ENCODE data around the gene MUCL3. TPM values are rescaled to one million over a fixed set of nuclear protein-coding genes. Genes with fewer than 3 reads are reported as not detected.

Gene MUCL3
- total RNA-seq, 1 experiment from 2014 or later, result 0.15 TPM

GRCh38 chr6:30891450-30891723 lies 49.4 kb upstream of the MUCL3 start:
- H3K9ac ChIP-seq (ENCODE audit: low read length), result no peak overlapping the region
- ATAC-seq (no peak), DNase-seq (ENCODE audit: low read depth, low spot score) (no peak)
- H3K9me2 ChIP-seq (ENCODE audit: insufficient read depth), result no peaks in the 10 kb centered on the region
- peaks cover 47% of the 10 kb centered on the region for H3K79me2 ChIP-seq (ENCODE audit: insufficient read depth, low read length)
- ChIA-PET POLR2A (no interaction called here), CTCF (no interaction called here), RAD21 (ENCODE audit: low non-redundant PET in 1 of 2, low total read pairs in 2 of 2, uncharacterized antibody in 2 of 2, unreplicated experiment in 2 of 2) (no interaction called here)
- no peak overlapping the region for H2AFZ ChIP-seq (ENCODE audit: low read depth, low read length, poor library complexity, severe bottlenecking)
- no peak overlapping the region for H3K4me3 ChIP-seq (replicated peaks in 1 of 2; ENCODE audit: low read depth in 1 of 2, low read length in 2 of 2)
- no peak for TF ChIP-seq ZFX (IDR thresholded peaks at IDR 0.05)
- TF ChIP-seq JUND (IDR thresholded peaks at IDR 0.05), result no peak
- no peak for TF ChIP-seq EZH2phosphoT487 (IDR thresholded peaks at IDR 0.05; ENCODE audit: borderline replicate concordance)
- no peak for TF ChIP-seq ELF1 (IDR thresholded peaks at IDR 0.05; ENCODE audit: borderline replicate concordance, low read depth)
- no peak for TF ChIP-seq TCF7L2 (IDR thresholded peaks at IDR 0.05; ENCODE audit: borderline replicate concordance, extremely low read depth, insufficient read depth, insufficient read length)
- no peak for TF ChIP-seq CEBPB (IDR thresholded peaks at IDR 0.05; ENCODE audit: low read depth)
- no peak for TF ChIP-seq REST (IDR thresholded peaks at IDR 0.05; ENCODE audit: low read depth)
- no peak for TF ChIP-seq POLR2AphosphoS5 (IDR thresholded peaks at IDR 0.05; ENCODE audit: low read depth, low read length)
- no peak for TF ChIP-seq ZNF274 (IDR thresholded peaks at IDR 0.05; ENCODE audit: low read depth, low read length)
- no peak for TF ChIP-seq ATF3 (IDR thresholded peaks at IDR 0.05)
- no peak for TF ChIP-seq CBX3 (IDR thresholded peaks at IDR 0.05; ENCODE audit: low read depth)
- no peak for TF ChIP-seq SP1 (IDR thresholded peaks at IDR 0.05; ENCODE audit: low read depth)
- no peak for TF ChIP-seq ZBTB33 (IDR thresholded peaks at IDR 0.05; ENCODE audit: extremely low read depth, insufficient replicate concordance, low read length)
- H3K27me3 ChIP-seq (ENCODE audit: insufficient read depth, low read length), result no peaks in the 10 kb centered on the region
- H3K27ac ChIP-seq (ENCODE audit: low read depth, low read length), result no peak overlapping the region
- H3K36me3 ChIP-seq (ENCODE audit: control insufficient read depth in 1 of 2, insufficient read depth in 2 of 2, low read length in 2 of 2), result peaks cover 55% of the 10 kb centered on the region in 2 experiments
- H3K4me1 ChIP-seq (ENCODE audit: control insufficient read depth in 1 of 2, insufficient read depth in 2 of 2, low read length in 2 of 2), result peaks cover 22% of the 10 kb centered on the region in 2 experiments
- intact Hi-C loops (cut with micrococcal nuclease), result no loop called here
- no TSS peak for BruUV-seq (replicated peaks)
- no peak overlapping the region for H3K4me2 ChIP-seq (ENCODE audit: low read length)
- H3K9me3 ChIP-seq (ENCODE audit: control insufficient read depth in 1 of 2, insufficient read depth in 1 of 2, low read depth in 1 of 2, low read length in 2 of 2), result no peaks in the 10 kb centered on the region
- no peaks in the 10 kb centered on the region for H4K20me1 ChIP-seq (ENCODE audit: insufficient read depth)
